Peyer's patch (tissue), 4 donors: ENCODE measurements around the gene UBQLN1.

ENCODE experiments used
- CTCF ChIP-seq, 6 experiments: fragments of 450-650 bp in 4 of 6; fragments of 200-600 bp in 2 of 6; sonication (generic) in 1 of 6; IDR thresholded peaks; one replicate each; pipeline ENCODE4 v1.5.1; 2017 to 2019; ENCODE audit warnings: antibody characterized with exemption in 6 of 6, mild to moderate bottlenecking in 3 of 6, moderate library complexity in 1 of 6
- POLR2A ChIP-seq, 2 donors: fragments of 450-650 bp; IDR thresholded peaks; one replicate each; pipeline ENCODE4 v1.5.1; 2017; ENCODE audit warnings: antibody characterized with exemption in 2 of 2, mild to moderate bottlenecking in 2 of 2, moderate library complexity in 2 of 2

DNA sequence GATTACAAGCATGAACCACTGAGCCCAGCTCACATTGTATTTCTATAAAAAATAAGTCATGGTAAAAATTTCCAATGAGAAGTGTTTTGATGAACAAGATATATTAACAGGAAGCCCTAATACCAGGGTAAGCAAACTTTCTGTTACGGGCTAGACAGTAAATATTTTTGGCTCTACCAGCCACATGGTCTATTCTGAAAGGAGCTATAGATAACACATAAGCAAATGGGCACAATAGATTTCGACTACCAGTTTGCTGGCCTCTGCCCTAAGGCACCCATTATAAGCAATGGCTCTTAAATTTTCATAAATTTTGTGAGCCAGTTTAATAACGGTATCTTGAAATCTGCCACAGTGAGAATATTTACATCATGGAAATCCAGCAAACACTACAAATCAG is 8.1 kb downstream of the UBQLN1 start:
- TF ChIP-seq CTCF (IDR thresholded peaks at IDR 0.05) (no peak), POLR2A (IDR thresholded peaks at IDR 0.05) (no peak)
